ENCODE data around the gene SLAMF9. TPM values are rescaled to one million over a fixed set of nuclear protein-coding genes. Genes with fewer than 3 reads are reported as not detected.

Gene SLAMF9
- total RNA-seq, 1 donor from 2014 or later = not detected

DNA sequence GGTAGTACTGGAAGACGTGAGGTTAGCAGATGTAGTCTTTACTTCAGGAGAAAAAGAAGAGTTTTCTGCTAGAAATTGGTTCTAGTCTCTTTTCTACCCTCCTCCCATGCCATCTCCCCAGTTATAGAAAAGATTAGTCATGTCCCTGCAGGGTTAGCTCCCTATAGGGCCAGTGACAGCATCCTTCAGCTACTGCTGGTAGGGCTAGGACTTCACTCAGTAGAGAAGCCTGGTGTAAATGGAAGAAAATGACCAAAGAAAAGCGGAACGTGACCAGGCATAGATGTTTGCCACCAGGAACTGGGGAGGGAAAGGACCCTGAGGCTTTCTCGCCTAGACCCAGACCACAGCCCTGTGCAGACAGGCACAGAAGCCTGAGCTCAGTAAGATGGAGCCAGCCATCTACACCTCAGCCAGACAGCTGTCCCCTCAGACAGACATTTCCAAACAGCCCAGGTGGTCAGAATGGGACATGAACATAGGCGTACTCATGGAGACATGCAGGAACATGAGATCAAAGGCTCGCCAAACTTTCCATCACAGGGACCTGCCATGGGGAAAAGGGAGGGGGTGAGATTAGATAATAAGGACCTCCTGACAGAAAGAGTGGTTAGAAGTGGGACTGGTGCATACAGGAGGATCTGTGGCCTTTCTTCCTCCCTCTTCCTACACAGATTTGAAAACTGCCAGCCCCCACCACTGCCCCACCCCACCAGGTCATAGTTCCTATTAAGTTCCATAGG is 23.5 kb upstream of the SLAMF9 start:
- TF ChIP-seq, protein P1, sequence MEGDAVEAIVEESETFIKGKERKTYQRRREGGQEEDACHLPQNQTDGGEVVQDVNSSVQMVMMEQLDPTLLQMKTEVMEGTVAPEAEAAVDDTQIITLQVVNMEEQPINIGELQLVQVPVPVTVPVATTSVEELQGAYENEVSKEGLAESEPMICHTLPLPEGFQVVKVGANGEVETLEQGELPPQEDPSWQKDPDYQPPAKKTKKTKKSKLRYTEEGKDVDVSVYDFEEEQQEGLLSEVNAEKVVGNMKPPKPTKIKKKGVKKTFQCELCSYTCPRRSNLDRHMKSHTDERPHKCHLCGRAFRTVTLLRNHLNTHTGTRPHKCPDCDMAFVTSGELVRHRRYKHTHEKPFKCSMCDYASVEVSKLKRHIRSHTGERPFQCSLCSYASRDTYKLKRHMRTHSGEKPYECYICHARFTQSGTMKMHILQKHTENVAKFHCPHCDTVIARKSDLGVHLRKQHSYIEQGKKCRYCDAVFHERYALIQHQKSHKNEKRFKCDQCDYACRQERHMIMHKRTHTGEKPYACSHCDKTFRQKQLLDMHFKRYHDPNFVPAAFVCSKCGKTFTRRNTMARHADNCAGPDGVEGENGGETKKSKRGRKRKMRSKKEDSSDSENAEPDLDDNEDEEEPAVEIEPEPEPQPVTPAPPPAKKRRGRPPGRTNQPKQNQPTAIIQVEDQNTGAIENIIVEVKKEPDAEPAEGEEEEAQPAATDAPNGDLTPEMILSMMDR (IDR thresholded peaks at IDR 0.05; ENCODE audit: borderline replicate concordance) = no peak
- no peak overlapping the region for H3K4me3 ChIP-seq
- H3K4me1 ChIP-seq = no peaks in the 10 kb centered on the region
- peaks cover 23% of the 10 kb centered on the region for H3K27me3 ChIP-seq (ENCODE audit: low read depth)
- no peak for DNase-seq
- intact Hi-C loops (cut with micrococcal nuclease) = no loop called here
- H3K27ac ChIP-seq (replicated peaks) = no peak overlapping the region
- no peaks in the 10 kb centered on the region for H3K9me3 ChIP-seq (replicated peaks)
- H3K36me3 ChIP-seq = no peaks in the 10 kb centered on the region

DNA sequence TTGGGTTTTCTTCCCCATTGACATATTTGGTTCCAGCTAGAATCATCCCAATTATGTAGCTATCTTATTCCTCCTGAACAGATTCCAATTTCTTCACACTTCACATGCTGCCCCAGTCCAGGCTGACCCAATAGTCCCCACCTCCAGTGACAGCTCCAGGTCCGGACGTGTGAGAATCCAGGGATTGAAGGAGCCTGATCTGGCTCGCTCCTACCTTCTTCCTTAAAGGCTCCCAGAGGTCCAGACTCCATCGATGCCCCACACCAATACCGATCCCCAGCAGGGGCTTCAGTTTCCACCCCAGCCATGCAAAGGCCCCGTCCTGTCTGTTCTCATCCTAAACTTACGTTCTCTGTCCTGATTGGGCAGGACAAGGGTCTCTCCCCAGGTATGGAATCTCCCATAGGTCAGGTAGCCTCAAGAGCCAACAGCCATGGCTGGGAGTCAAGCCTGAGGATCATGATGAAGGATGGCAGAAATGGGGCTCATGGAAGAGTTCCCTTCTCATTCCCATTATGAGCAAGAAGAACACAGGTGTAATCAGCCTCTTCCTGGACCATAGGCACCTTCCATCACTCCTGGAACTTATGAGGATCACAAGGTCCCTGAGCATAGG is 20.4 kb upstream of the SLAMF9 start:
- peaks cover 13% of the 10 kb centered on the region for H3K4me1 ChIP-seq
- no peaks in the 10 kb centered on the region for H3K36me3 ChIP-seq
- no peaks in the 10 kb centered on the region for H3K9me3 ChIP-seq (replicated peaks)
- H3K27me3 ChIP-seq (ENCODE audit: low read depth) = peaks cover 23% of the 10 kb centered on the region
- DNase-seq = no peak
- H3K4me3 ChIP-seq = no peak overlapping the region
- no peak overlapping the region for H3K27ac ChIP-seq (replicated peaks)
- intact Hi-C loops (cut with micrococcal nuclease) = no loop called here
- TF ChIP-seq, protein P1 (IDR thresholded peaks at IDR 0.05; ENCODE audit: borderline replicate concordance) = no peak

GRCh38 chr1:159973350-159973940 is 19.4 kb upstream of the SLAMF9 start:
- Histone ChIP-seq H3K4me3 (no peak overlapping the region), H3K27me3 (ENCODE audit: low read depth) (peaks cover 22% of the 10 kb centered on the region), H3K36me3 (no peaks in the 10 kb centered on the region), H3K9me3 (replicated peaks) (no peaks in the 10 kb centered on the region), H3K27ac (replicated peaks) (no peak overlapping the region), H3K4me1 (peaks cover 13% of the 10 kb centered on the region)
- TF ChIP-seq, protein P1 (IDR thresholded peaks at IDR 0.05; ENCODE audit: borderline replicate concordance) = no peak
- intact Hi-C loops (cut with micrococcal nuclease) = no loop called here
- DNase-seq = no peak

- H3K36me3 ChIP-seq = no peaks in the 10 kb centered on the region
- H3K9me3 ChIP-seq (replicated peaks) = no peaks in the 10 kb centered on the region
- no peak overlapping the region for H3K4me3 ChIP-seq
- peaks cover 14% of the 10 kb centered on the region for H3K27me3 ChIP-seq (ENCODE audit: low read depth)
- TF ChIP-seq, protein P1 (IDR thresholded peaks at IDR 0.05; ENCODE audit: borderline replicate concordance) = no peak
- H3K27ac ChIP-seq (replicated peaks) = no peak overlapping the region
- intact Hi-C loops (cut with micrococcal nuclease) = no loop called here
- H3K4me1 ChIP-seq = peaks cover 13% of the 10 kb centered on the region
- DNase-seq = no peak
These were observed 18.6 kb upstream of the SLAMF9 start for GRCh38 chr1:159972443-159973205.

GRCh38 chr1:159970932-159971342 is 16.9 kb upstream of the SLAMF9 start:
- TF ChIP-seq, protein P1 (IDR thresholded peaks at IDR 0.05; ENCODE audit: borderline replicate concordance) = no peak
- peaks cover 14% of the 10 kb centered on the region for H3K27me3 ChIP-seq (ENCODE audit: low read depth)
- H3K4me1 ChIP-seq = peaks cover 13% of the 10 kb centered on the region
- DNase-seq = no peak
- intact Hi-C loops (cut with micrococcal nuclease) = no loop called here
- H3K4me3 ChIP-seq = no peak overlapping the region
- no peaks in the 10 kb centered on the region for H3K9me3 ChIP-seq (replicated peaks)
- H3K27ac ChIP-seq (replicated peaks) = no peak overlapping the region
- H3K36me3 ChIP-seq = no peaks in the 10 kb centered on the region
